Activated CD8-positive, alpha-beta memory T cell treated with anti-CD3 and anti-CD28 coated beads, Interleukin-2, amount 50 U/mL, for 1 hour (primary cell): ENCODE data around the gene UFSP2.
"Not testable (repeated sequence)": the region's sequence is repeated elsewhere in the genome, so short reads cannot be mapped to it uniquely, and the experiment has no call there.

Experiments used
- DNase-seq: peaks from one replicate; pipeline ENCODE4 v3.0.0-alpha.2; 2020; ENCODE audit errors: extremely low read depth

UFSP2 gene

DNA sequence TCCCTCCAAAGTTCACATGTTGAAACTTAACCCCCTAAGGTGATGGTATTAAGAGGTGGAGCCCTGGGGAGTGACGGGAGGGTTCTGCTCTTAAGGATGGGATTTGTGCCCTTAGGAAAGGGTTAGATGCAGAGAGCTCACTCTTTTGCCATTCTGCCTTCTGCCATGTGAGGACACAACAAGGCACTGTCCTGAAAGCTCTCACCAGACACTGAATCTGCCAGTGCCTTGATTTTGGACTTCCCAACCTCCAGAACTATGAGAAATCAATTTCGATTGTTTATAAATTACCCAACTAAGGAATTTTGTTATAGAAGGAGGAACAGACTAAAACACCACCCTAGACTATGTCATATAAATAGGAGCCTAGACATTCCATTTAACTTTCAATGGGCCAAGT is 41.7 kb downstream of the UFSP2 start:
- no peak for DNase-seq

DNA sequence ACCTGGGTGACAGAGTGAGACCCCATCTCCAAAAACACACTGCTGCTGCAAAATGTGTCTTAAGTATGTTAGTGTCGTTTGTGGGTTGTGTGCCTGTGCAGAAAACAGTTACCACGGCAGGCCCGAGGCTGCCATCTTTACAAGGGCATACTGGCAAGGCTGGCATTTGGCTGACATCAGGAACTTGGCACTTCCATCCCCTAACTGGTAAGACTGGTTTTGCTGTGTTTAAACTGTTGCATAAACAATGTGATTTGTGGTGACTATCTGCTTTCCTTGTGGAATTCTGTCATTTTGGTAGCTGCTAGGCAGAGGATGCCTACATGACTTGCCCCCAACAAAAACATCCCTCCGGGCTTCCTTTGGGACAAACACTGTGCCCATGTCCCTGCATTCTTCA is 42.3 kb downstream of the UFSP2 start:
- DNase-seq = no peak

DNA sequence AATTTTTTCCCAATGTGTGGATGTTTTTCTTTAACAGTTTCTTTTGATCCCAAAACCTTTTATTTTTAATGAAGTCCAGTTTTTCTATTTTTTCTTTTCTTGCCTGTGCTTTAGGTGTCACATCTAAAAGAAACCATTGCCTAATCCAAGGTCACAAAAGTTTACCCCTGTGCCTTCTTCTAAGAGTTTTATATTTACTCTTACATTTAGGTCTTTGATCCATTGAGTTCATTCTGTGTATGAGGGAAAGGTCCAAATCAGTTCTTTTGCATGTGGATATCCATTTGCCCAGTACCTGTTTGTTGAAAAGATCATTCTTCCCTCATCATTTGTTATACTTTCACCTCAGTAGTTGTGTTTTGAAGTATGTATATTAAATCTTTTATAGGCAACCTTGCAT is 43.0 kb downstream of the UFSP2 start:
- no peak for DNase-seq

DNA sequence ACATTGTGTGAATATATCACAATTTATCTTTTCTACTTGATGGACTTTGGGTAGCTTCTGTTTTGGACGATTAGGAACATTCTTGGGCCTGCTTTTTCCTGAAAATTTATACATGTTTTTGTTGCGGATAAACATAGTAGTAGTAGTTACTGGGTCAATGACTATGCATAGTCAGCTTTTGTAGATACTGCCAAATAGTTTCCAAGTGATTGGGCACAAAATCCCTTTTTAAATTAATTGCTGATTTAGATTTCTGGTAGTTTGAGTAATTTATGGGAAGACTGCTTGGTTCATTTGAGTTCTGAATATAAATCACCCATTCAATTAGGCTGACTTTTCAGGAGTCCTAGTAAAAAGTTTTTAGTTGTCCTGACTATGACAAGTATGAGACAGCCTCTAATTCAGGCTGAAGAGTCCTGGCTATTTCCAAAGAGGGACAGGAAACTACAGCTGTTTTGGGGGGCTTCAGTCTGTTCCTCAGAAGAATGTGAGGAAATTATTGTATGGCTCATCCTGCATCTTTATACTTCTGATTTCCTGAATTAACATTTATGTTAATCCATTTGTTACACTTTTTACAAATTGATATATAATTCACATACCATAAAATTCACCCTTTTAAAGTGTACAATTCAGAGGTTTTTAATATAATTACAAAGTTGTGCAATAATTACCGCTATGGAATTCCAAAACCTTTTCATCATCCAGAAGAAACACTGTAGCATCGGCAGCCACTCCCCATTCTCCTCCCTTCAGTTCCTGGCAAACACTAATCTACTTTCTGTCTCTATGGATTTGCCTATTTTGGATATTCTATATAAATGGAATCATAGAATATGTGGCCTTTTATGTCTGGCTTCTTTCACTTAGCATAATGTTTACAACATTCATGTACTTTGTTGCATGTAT is 44.2 kb downstream of the UFSP2 start:
- DNase-seq = no peak

DNA sequence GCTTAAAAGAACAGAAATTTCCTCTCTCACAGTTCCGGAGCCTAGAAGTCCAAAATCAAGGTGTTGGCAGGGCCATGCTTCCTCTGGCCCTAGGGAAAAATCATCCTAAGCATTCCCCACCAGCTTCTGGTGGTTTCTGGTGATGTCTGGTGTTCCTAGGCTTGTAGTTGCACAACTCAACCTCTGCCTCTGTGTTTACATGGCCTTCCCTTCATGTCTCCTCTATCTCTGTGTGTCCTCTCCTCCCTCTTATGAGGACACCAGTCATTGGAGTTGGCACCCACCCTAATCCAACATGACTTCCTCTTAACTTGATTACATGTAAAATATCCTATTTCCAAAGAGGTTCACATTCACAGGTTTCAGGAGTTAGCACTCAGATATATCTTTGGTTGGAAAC is 45.4 kb downstream of the UFSP2 start:
- DNase-seq = no peak

DNA sequence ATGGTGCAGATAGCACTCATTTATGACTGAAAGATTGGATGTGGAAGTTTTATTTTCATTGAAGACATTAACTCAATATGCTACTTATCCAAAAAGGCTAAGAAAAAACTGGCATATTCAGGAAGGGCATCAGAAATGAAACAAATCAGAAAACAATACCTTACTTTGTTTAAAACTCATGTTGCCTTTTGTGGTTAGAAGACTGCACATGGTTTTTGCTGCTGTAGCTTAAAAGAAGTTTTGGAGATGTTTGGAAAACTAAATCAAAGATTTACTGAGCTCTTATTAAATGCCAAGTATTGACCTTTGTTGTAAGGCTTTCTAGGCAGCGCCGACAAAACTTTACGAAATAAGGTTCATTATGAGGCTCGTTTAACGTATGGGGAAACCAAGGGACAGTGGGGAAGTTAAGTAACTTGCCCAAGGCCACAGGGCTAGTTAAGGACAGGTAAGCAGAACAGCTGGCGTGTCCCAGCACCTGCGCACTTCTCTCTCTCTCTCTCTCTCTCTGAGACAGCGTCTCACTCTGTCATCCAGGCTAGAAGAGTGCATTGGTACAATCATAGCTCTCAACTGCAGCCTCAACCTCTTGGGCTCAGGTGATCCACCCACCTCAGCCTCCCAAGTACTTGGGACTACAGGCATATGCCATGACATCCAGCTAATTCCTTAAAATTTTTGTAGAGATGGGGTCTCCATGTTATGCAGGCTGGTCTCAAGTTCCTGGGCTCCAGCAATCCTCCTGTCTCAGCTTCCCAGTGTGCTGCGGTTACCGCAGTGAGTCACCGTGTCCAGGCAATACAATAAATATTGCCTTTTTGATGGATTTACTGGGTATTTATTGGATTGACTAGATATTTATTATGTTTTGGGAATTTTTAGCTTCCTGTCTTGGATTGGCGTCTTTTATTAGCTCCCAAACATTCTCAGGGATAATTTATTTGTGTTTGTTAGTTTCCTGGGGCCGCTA is 46.2 kb downstream of the UFSP2 start:
- no peak for DNase-seq

DNA sequence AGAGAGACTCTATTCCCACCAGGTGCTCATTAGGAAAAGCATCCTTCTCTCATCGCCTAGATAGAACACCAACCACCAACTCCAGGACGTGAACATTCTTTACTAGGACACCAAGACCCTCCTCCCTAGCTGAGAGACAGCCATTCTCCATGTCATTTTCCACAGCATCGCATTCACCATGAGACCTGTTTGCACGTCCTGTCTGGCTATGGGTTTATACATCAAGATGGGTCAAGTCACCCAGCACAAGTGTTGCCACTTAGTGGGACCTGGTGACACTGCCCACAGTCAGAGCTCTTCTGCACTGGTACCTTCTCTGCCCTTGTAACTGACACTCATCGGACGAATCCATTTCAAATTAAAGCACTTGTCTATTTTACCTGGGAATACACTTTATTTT is 47.5 kb downstream of the UFSP2 start:
- no peak for DNase-seq

DNA sequence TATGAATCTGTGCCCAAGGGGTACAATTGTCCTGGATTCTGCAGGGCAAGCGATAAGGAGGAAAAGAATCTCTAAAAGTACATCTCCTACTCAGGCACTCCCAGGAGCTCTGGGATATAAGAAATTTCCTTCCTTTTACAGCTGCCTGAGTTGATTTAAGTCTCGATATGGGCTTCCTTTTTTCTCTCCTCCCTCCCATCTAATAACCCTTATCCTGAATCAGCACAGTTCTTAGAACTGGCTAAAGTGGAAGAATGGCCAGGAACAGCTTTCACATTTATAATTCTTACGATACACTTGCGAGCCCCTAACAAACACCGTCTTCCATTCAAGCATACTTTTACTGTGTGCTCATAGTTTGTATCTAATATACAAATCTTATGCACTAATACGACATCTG is 51.2 kb downstream of the UFSP2 start:
- DNase-seq = no peak

DNA sequence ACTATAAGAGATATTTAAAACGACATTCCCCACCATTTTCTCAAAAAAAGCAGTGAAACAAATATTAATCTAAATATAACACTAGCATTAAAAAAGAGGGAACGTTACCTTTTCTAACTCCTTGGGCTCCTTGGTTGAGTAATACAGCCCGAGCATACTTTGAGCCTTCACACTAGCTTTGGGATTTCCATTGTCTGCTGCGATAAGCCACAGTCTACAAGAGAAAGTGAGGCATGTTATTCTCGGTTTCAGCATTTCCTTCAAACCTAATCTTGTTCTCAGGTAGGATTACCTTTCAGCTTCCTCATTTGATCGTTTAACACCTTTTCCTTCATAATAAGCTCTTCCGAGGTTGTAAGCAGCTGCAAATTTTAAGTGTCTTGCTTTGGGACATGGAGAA is 51.7 kb downstream of the UFSP2 start:
- no peak for DNase-seq

DNA sequence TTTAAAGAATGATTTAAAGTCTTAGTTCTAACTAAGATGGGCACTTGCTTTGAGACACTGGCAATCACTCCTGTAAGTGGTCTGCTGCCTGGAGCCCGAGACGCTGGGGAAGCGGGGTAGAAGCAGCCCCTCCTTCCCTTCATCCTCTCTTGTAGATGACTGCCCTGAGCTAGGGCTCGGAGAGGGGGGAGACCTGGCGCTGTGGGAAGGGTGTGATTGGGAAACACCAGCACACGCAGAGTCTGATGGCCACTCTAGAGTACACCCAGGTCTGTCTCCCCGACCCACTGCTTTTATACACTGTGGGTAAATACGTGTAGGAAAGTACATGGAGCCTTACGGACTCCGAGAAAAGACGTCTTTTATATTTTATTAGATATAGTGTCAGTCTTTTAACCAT is 54.1 kb downstream of the UFSP2 start:
- no peak for DNase-seq

DNA sequence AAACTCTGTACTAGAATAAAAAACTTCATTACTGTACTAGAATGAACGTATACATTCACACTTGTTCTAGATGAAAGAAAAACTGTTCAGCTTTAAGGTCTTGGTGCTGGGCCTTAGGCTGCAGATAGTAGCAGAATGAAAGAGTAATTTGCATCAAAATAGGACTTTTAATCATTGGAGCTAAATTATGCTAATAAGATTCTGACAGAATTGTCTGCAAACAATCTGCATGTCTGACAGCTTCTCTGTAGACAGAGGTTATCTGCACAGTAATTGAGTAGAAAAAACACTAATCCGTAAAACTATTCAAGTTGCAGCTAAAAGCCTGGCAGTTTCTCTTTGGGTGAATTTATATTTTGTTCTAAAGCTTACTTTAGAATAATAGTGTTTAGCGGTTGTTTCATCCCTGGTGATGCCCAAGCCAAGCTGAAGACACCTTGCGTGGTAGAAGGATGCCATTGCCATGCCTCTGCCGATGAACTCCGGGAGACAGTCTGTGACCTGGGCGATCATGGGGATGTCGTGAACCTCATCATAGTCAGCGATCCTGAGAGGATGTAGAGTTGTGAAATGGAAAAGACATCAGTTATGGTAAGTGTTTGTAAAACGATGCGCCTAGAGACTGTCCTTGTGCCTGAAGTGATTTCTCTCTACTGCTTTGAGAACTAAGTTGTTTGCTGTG is 55.4 kb downstream of the UFSP2 start:
- DNase-seq = no peak

DNA sequence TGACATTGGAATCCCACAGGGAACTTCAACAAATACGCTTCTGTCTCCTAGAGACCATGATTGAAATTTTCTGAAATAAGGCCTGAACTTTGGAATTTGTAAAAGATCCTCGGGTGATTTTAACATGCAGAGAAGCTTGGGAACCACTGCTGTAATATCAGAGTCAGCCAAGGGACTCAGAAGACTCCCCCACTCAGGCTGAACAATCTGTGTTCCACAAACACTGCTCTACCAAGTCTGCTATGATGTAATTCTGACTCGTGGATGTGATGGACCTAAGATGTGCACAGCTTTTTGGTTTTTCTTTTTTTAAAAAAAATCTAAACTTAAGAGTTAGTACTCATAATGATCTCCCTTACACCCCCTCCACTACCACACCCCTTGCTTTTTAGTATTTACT is 56.0 kb downstream of the UFSP2 start:
- DNase-seq = no peak

DNA sequence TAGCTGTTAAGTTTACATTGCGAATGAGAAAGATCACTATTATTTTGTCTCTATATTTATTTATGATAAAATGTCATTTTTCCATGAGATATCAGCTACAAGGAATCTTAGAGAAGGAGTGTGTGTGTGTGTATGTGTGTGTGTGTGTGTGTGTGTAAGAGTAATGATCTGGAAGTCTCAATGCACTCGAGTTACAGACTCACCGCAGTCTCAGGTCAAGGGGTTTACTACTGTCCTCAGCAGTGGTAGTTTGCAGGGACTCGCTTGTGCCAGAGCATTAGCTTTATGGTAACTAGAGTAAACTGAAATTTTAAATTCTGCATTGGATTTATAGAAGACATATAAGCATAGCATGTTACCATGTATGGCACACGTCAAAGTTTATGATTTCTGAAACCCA is 60.9 kb downstream of the UFSP2 start:
- DNase-seq = no peak

DNA sequence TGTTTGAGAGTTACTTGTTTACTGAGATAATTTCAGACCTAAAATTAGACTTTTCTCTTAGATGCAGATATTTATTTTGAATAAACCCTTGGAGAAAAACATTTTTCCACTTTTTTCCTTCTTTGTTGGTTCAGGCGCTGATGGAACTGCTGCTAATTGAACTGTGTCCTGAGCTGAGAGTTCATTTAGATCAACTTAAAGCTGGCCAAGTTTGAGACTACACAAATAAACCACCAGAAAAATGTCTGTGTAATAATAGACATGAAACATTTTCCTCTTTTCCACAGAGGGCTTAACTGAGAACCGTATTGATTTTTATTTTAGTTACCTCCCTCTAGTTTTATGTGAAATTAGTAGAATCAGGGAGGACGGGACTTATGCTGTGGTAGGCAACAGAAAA is 62.5 kb downstream of the UFSP2 start:
- no peak for DNase-seq

DNA sequence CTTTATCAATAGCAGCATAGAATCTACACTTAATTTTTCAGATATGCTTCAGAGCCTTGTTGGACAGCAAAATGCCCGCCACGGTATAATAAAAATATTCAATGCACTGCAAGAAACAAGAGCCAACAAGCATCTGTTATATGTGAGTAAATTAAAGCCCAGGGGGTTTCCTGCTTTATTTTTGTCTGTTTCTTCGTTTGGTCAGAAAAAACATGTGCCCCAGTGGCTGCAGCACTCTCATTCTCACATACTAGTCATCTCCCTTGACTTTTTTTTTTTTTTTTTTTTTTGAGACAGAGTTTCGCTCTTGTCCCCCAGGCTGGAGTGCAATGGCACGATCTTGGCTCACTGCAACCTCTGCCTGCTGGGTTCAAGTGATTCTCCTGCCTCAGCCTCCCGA is 63.2 kb downstream of the UFSP2 start:
- not testable (repeated sequence) for DNase-seq

DNA sequence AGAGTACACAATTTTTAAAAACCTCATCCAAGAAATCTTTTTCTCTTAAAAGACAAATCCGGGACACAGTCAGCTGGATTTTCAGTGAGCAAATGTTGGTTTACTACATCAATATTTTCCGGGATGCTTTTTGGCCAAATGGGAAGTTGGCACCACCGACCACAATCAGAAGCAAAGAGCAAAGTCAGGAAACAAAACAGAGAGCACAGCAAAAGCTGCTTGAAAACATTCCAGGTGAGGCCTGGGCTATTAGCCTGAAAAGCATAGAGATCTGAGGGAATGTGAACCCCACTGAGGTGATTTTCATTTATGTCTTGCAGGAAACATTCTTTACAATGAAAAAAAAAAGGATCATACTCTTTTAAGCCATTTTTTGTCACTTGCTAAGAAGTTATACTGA is 63.9 kb downstream of the UFSP2 start:
- no peak for DNase-seq

DNA sequence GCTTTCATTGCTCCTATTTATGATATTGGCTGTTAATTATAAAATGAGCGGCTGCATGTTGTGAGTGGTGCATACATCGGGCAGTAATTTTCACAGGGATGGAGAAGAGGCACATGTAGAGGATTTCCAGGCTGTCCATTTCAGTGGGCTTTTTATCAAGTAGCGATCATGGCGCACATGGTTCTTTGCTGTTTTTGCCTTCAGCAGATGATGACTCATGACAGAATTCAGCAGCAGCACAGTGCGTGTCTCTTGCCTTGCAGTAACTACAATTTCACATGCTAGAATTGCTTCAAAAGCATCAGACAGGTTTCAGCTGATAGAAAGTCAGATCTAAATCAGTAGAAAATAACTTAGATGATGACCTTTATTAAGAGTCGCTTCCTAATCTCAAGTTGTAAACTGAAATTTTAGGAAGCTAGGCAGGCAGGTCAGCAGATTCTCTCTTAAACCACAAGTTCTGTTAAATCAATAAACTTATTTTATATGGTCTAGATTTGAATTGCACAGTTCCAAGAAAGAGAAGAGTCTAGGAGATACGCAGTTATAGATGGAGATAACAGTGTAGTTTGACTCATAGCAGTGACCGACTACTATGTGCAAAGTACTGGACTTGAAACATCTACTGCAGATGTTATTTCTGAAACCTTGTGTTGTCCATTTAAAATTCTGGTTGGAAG is 65.9 kb downstream of the UFSP2 start:
- no peak for DNase-seq

DNA sequence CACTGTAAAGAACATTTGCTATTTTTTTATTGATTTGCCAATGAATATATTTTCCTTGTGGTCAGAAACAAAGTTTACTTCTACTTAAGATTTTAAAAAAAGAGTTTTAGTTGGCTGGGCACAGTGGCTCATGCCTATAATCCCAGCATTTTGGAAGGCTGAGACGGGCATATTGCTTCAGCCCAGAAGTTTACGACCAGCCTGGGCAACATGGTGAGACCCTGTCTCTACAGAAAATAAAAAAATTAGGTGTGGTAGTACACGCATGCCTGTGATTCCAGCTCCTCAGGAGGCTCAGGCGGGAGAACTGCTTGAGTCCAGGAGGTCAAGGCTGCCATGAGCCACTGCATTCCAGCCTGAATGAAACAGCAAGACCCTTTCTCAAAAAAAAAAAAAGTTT is 66.8 kb downstream of the UFSP2 start:
- no peak for DNase-seq

DNA sequence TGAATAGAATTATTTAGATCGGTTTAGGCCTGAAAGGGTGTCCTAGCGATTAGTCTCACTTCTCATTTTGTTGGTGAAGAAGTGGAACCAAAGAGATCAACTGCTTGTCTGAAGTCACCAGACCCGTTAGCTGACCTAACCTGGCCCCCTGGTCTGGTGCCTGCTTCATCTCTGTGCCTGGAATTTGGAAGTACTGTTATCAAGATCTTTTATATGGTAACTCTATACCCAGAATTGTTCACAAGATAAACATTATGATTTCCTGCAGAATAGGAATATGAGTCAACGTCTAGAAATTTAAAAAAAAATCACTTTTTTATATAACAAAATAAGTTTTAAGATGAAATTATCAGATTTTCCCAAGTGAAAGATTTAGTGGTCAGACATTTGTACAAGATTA is 67.2 kb downstream of the UFSP2 start:
- DNase-seq = no peak

DNA sequence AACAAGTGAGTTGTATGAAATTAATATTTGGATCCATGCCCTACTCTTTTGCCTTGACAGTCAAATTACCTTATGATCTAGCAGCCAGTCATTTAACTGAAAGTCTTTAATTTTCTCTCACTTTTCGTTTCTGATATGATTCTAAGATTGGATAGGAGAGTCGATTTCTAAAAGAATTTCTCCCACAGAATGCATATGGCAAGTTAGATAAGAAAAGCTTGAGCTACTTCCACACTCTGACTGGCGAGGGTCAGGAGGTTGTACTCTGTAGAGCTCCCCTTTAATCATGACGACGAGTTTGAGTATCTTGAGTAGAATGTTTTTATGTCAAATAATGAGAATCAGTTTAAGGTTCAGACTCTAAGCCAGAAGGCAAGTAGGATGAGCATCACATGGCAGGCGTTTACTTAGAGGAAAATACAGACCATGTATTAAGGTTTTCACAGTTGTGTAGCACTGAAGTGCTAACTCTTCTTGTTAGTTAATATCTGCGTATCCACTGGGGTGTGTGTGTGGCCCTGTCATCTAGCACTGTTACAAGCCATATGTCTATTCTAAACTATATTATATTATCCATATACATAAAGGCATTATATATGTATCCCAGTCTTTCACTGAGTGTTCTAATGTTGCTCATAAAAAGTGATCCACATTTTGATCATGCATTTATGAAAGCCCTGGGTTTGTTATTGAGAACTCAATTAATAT is 67.9 kb downstream of the UFSP2 start:
- DNase-seq = no peak

DNA sequence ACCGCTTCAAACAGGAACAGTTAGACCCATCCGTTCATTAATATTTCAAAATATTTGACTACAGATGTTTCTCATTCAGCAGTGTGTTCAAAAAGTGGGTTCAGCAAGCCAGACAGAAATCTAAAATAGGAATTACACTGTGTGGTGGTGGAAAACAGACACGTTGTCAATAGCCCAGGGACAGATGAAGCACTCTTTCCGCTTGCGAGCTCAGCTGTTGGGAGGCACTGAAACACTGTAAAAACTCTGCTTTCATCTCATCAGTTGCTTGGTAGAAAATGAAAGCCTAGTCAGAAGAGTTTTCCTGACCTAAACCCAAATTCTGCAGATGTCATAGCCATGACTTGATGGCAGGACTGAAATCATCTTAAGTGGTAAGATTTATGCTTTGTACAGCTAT is 68.6 kb downstream of the UFSP2 start:
- DNase-seq = no peak
